Caco-2 (cell line): ENCODE measurements around the gene LRRC9. TPM values are rescaled to one million over a fixed set of nuclear protein-coding genes. Genes with fewer than 3 reads are reported as not detected.
"Not testable (repeated sequence)": the region's sequence is repeated elsewhere in the genome, so short reads cannot be mapped to it uniquely, and the experiment has no call there.

ENCODE experiments used
- BruUV-seq: library from RNA; stranded (reverse); fragments of 400-500 nt; replicated peaks from 2 replicates; lab custom pipeline; 2021; lab: Mats Ljungman, UMichigan
- CTCF ChIA-PET: fragments of 300-600 bp; sonication (Branson Sonifier 250); formaldehyde crosslinking; loops from one replicate; lab custom pipeline; 2022; ENCODE audit warnings: antibody characterized with exemption; lab: Charles Lee
- POLR2A ChIA-PET: fragments of 300-600 bp; sonication (Branson Sonifier 250); formaldehyde crosslinking; loops from one replicate; lab custom pipeline; 2022; ENCODE audit warnings: antibody characterized with exemption; lab: Charles Lee
- DNase-seq, 2 experiments: peaks; one replicate each; pipeline versions ENCODE4 v3.0.0 to v3.0.0-alpha.2; 2020 to 2022
- H3K27me3 ChIP-seq: replicated peaks from 2 replicates; pipeline ENCODE4 v1.6.0; 2011; ENCODE audit warnings: low read length; ENCODE audit not compliant: control insufficient read depth, insufficient read depth
- H3K36me3 ChIP-seq: 2 replicates; pipeline ENCODE4 v1.5.1; 2011; ENCODE audit warnings: low read length; ENCODE audit not compliant: control insufficient read depth, insufficient read depth
- H3K4me1 ChIP-seq: fragments of 250-450 bp; sonication (Bioruptor Pico); 2 replicates; pipeline ENCODE4 v1.5.1; 2020; ENCODE audit warnings: mild to moderate bottlenecking
- H3K4me3 ChIP-seq: 2 replicates; pipeline ENCODE4 v1.5.1; 2011; ENCODE audit warnings: low read depth, mild to moderate bottlenecking, control low read depth, low read length
- H3K9me3 ChIP-seq: fragments of 250-450 bp; sonication (Bioruptor Pico); 2 replicates; pipeline ENCODE4 v1.5.1; 2020; ENCODE audit warnings: mild to moderate bottlenecking, moderate library complexity
- H3K27ac Mint-ChIP-seq: one replicate; pipeline ENCODE4 v1.8.0; 2022; ENCODE audit warnings: mixed read lengths; ENCODE audit not compliant: unreplicated experiment
- H3K27me3 Mint-ChIP-seq: one replicate; pipeline ENCODE4 v1.8.0; 2022; ENCODE audit warnings: mixed read lengths; ENCODE audit not compliant: insufficient read depth, unreplicated experiment
- H3K36me3 Mint-ChIP-seq: one replicate; pipeline ENCODE4 v1.8.0; 2022; ENCODE audit warnings: mild to moderate bottlenecking, mixed read lengths; ENCODE audit not compliant: insufficient read depth, unreplicated experiment
- H3K4me1 Mint-ChIP-seq: one replicate; pipeline ENCODE4 v1.8.0; 2022; ENCODE audit warnings: low read depth, mixed read lengths; ENCODE audit not compliant: unreplicated experiment
- H3K4me3 Mint-ChIP-seq: one replicate; pipeline ENCODE4 v1.8.0; 2022; ENCODE audit warnings: mild to moderate bottlenecking, moderate library complexity, mixed read lengths; ENCODE audit not compliant: unreplicated experiment
- H3K9me3 Mint-ChIP-seq: one replicate; pipeline ENCODE4 v1.8.0; 2022; ENCODE audit warnings: mixed read lengths; ENCODE audit not compliant: unreplicated experiment
- intact Hi-C: fragments of 100-400 bp; cut with micrococcal nuclease; formaldehyde crosslinking; loops from one replicate; pipeline ENCODE4 v1.10.0; 2022; ENCODE audit not compliant: unreplicated experiment
- total RNA-seq: library from RNA; stranded (reverse); gene quantifications from 2 replicates; pipeline ENCODE4 v1.2.3, GENCODE V29; 2022
- TF ChIP-seq, protein P1 (sequence below), 2 experiments: fragments of 200-600 bp in 1 of 2; IDR thresholded peaks; 1 replicate in 1 of 2; 2 replicates in 1 of 2; pipeline versions ENCODE4 v1.5.1 to v1.8.0; 2011 to 2022; ENCODE audit warnings: antibody characterized with exemption in 1 of 2, control low read depth in 1 of 2, inconsistent platforms in 1 of 2, low read depth in 1 of 2, low read length in 1 of 2, mild to moderate bottlenecking in 1 of 2, moderate library complexity in 1 of 2; ENCODE audit not compliant: insufficient read depth in 1 of 2, severe bottlenecking in 1 of 2, unreplicated experiment in 1 of 2

Gene LRRC9
- total RNA-seq, 1 experiment from 2014 or later = 1.2 TPM

DNA sequence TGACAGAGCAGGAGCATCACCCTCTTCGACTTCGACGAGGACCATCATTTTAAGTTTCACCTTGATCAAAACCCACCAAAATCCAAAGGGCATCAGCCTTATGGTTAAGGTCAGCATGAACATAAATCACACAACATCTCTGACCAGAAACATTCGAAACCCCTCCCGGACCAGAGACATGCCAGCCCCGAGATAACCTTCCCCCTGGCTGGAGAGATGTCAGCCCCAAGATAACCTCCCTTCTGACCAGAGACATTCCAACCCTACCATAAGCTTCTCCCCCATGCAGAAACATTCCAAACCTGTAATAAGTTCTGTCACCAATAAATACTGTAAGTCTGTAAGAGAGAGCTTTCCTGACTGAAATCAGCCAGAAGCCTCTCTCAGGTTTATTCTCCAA is 178.0 kb downstream of the LRRC9 start:
- DNase-seq = peak in 1 of 2 experiments; percentile 35
- Mint-ChIP-seq H3K4me3 (no peak overlapping the region), H3K4me1 (peaks cover 35% of the 10 kb centered on the region), H3K27ac (peak overlapping the region; percentile 33), H3K36me3 (peaks cover 42% of the 10 kb centered on the region), H3K27me3 (no peaks in the 10 kb centered on the region), H3K9me3 (no peaks in the 10 kb centered on the region)
- H3K4me1 ChIP-seq = peaks cover 46% of the 10 kb centered on the region
- H3K9me3 ChIP-seq = no peaks in the 10 kb centered on the region
- no peaks in the 10 kb centered on the region for H3K27me3 ChIP-seq
- TF ChIP-seq, protein P1, sequence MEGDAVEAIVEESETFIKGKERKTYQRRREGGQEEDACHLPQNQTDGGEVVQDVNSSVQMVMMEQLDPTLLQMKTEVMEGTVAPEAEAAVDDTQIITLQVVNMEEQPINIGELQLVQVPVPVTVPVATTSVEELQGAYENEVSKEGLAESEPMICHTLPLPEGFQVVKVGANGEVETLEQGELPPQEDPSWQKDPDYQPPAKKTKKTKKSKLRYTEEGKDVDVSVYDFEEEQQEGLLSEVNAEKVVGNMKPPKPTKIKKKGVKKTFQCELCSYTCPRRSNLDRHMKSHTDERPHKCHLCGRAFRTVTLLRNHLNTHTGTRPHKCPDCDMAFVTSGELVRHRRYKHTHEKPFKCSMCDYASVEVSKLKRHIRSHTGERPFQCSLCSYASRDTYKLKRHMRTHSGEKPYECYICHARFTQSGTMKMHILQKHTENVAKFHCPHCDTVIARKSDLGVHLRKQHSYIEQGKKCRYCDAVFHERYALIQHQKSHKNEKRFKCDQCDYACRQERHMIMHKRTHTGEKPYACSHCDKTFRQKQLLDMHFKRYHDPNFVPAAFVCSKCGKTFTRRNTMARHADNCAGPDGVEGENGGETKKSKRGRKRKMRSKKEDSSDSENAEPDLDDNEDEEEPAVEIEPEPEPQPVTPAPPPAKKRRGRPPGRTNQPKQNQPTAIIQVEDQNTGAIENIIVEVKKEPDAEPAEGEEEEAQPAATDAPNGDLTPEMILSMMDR (IDR thresholded peaks at IDR 0.05; ENCODE audit: insufficient read depth in 1 of 2, low read depth in 1 of 2, low read length in 1 of 2, severe bottlenecking in 1 of 2, unreplicated experiment in 1 of 2) = no peak
- no peaks in the 10 kb centered on the region for H3K36me3 ChIP-seq
- intact Hi-C loops = loop anchor here (10.0 kb wide), 1 partner anchor 177 kb away; no protein-coding TSS in a partner anchor
- no TSS peak for BruUV-seq
- CTCF ChIA-PET = interaction anchor here (1.2 kb wide), 1 partner anchor 133 kb away, joined by 3 read pairs; no protein-coding TSS in a partner anchor
- POLR2A ChIA-PET = no interaction called here
- H3K4me3 ChIP-seq = no peak overlapping the region

DNA sequence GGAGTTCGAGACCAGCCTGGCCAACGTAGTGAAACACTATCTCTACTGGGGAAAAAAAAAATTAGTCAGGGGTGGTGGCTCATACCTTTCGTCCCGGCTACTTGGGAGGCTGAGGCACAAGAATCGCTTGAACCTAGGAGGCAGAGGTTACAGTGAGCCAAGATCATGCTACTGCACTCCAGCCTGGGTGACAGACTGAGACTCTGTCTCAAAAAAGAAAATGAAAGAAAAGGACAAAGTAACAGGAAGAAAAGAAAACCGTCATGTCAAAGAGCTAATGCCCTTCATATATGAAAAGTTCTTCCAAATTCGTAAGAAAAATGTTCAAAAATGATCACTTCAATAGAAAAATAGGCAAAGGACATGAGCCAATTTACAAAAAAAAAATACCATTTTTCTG is 179.9 kb downstream of the LRRC9 start:
- H3K4me3 Mint-ChIP-seq, H3K27ac Mint-ChIP-seq, H3K27me3 Mint-ChIP-seq, H3K9me3 Mint-ChIP-seq, CTCF ChIA-PET, H3K9me3 ChIP-seq, POLR2A ChIA-PET, BruUV-seq, H3K36me3 ChIP-seq, H3K4me3 ChIP-seq, DNase-seq, H3K27me3 ChIP-seq: not testable (repeated sequence)
- H3K4me1 ChIP-seq = peaks cover 34% of the 10 kb centered on the region
- H3K36me3 Mint-ChIP-seq = peaks cover 42% of the 10 kb centered on the region
- peaks cover 27% of the 10 kb centered on the region for H3K4me1 Mint-ChIP-seq
- intact Hi-C loops = loop anchor here (10.0 kb wide), 1 partner anchor 175 kb away; no protein-coding TSS in a partner anchor

DNA sequence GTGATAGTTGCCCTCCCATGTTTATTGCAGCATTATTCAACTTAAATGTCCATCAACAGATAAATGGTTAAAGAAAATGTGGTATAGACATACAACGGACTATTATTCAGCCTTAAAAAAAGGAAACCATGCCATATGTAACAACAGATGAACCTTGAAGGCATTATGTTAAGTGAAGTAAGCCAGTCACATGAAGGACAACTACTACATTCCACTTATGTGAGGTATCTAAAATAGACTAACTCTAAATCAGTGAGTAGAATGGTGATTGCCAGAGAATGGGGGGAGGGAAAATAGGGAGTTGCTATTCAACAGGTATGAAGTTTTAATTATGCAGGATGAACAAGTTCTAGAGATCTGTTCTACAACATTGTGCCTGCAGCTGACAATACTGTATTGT is 181.8 kb downstream of the LRRC9 start:
- BruUV-seq = no TSS peak
- Mint-ChIP-seq H3K4me1 (peaks cover 22% of the 10 kb centered on the region), H3K27ac (no peak overlapping the region), H3K27me3 (no peaks in the 10 kb centered on the region), H3K36me3 (peaks cover 42% of the 10 kb centered on the region), H3K4me3 (no peak overlapping the region), H3K9me3 (no peaks in the 10 kb centered on the region)
- no peaks in the 10 kb centered on the region for H3K36me3 ChIP-seq
- no peaks in the 10 kb centered on the region for H3K27me3 ChIP-seq
- TF ChIP-seq, protein P1 (IDR thresholded peaks at IDR 0.05; ENCODE audit: insufficient read depth in 1 of 2, low read depth in 1 of 2, low read length in 1 of 2, severe bottlenecking in 1 of 2, unreplicated experiment in 1 of 2) = no peak
- POLR2A ChIA-PET = no interaction called here
- intact Hi-C loops = no loop called here
- no peak overlapping the region for H3K4me3 ChIP-seq
- no peak for DNase-seq
- H3K4me1 ChIP-seq = peaks cover 24% of the 10 kb centered on the region
- no peaks in the 10 kb centered on the region for H3K9me3 ChIP-seq
- CTCF ChIA-PET = no interaction called here
